DOHH2 (cell line): ENCODE results near the gene ADCY4.

Experiments
- EZH2phosphoT487 ChIP-seq: fragments of 200-600 bp; sonication (generic); IDR thresholded peaks from 2 replicates; pipeline ENCODE4 v1.6.1; 2017; ENCODE audit warnings: borderline replicate concordance, mild to moderate bottlenecking, antibody characterized with exemption, low read length, moderate library complexity, mixed read lengths
- TF ChIP-seq, protein P1 (sequence below): fragments of 200-600 bp; sonication (generic); IDR thresholded peaks from one replicate; pipeline ENCODE4 v1.5.1; 2014; ENCODE audit warnings: antibody characterized with exemption, mild to moderate bottlenecking, low read depth, low read length; ENCODE audit not compliant: poor library complexity, severe bottlenecking

DNA sequence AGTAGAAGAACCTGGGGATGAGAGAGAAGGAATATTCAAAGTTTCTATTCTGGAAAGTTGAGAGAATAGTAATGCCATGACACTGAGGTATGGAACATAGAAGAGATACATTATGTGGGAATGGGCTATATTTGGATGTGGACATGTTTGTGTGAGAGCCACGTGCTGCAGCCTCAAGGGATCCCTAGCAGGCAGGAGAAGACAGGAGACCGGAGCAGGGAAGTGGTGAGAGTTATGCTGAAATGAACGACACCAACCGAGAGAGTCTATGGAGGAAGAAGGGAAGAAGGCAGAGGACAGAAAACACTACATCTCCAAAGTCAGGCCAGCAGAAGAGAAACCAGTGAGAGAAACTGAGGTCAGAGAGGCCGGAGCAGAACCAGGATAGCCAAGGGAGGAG, 14.9 kb upstream of the ADCY4 start:
- TF ChIP-seq, protein P1, sequence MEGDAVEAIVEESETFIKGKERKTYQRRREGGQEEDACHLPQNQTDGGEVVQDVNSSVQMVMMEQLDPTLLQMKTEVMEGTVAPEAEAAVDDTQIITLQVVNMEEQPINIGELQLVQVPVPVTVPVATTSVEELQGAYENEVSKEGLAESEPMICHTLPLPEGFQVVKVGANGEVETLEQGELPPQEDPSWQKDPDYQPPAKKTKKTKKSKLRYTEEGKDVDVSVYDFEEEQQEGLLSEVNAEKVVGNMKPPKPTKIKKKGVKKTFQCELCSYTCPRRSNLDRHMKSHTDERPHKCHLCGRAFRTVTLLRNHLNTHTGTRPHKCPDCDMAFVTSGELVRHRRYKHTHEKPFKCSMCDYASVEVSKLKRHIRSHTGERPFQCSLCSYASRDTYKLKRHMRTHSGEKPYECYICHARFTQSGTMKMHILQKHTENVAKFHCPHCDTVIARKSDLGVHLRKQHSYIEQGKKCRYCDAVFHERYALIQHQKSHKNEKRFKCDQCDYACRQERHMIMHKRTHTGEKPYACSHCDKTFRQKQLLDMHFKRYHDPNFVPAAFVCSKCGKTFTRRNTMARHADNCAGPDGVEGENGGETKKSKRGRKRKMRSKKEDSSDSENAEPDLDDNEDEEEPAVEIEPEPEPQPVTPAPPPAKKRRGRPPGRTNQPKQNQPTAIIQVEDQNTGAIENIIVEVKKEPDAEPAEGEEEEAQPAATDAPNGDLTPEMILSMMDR = no peak
- TF ChIP-seq EZH2phosphoT487 = no peak
